Uterus (tissue), 2 donors: Measurements from ENCODE around the gene PCNX1.

ENCODE experiments used
- CTCF ChIP-seq, 4 experiments: fragments of 200-600 bp in 2 of 4; fragments of 450-650 bp in 2 of 4; sonication (generic) in 2 of 4; IDR thresholded peaks; one replicate each; pipeline ENCODE4 v1.5.1; 2016 to 2019; ENCODE audit warnings: antibody characterized with exemption in 4 of 4, mild to moderate bottlenecking in 2 of 4, moderate library complexity in 1 of 4
- POLR2A ChIP-seq, 2 donors: fragments of 450-650 bp; IDR thresholded peaks; one replicate each; pipeline ENCODE4 v1.6.1; 2016; ENCODE audit warnings: antibody characterized with exemption in 2 of 2, mild to moderate bottlenecking in 1 of 2, moderate library complexity in 1 of 2

- TF ChIP-seq POLR2A (IDR thresholded peaks at IDR 0.05) (no peak), CTCF (IDR thresholded peaks at IDR 0.05) (no peak)
These were observed 129.2 kb downstream of the PCNX1 start for GRCh38 chr14:71036433-71036832.
